Stimulated activated CD8-positive, alpha-beta memory T cell treated with anti-CD3 and anti-CD28 coated beads, Interleukin-7, amount 100 ng/mL, for 1 hour (primary cell): Measurements from ENCODE around the gene TBX10.
"Not testable (repeated sequence)": the region's sequence is repeated elsewhere in the genome, so short reads cannot be mapped to it uniquely, and the experiment has no call there.

Experiments
- DNase-seq, 2 donors: peaks; one replicate each; pipeline ENCODE4 v3.0.0-alpha.2; 2020; ENCODE audit warnings: low read depth in 2 of 2

TBX10 gene

DNA sequence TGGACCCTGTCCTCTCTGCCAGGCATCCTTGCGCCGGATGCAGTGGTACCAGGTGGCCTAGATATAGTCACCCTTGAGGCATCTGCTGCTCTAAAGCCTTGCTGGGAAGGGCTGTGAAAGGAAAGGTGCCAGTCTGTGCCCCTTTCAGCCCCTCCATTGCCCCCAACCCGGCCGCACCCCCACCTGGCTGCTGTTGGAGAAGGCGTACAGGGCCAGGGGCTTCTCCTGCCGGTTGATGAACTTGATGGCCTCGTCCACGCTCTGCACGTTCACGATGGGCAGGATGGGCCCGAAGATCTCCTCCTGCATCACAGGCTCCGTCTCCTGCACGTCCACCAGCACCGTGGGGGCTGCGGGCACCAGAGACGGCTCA lies 24.6 kb upstream of the TBX10 start:
- no peak for DNase-seq

DNA sequence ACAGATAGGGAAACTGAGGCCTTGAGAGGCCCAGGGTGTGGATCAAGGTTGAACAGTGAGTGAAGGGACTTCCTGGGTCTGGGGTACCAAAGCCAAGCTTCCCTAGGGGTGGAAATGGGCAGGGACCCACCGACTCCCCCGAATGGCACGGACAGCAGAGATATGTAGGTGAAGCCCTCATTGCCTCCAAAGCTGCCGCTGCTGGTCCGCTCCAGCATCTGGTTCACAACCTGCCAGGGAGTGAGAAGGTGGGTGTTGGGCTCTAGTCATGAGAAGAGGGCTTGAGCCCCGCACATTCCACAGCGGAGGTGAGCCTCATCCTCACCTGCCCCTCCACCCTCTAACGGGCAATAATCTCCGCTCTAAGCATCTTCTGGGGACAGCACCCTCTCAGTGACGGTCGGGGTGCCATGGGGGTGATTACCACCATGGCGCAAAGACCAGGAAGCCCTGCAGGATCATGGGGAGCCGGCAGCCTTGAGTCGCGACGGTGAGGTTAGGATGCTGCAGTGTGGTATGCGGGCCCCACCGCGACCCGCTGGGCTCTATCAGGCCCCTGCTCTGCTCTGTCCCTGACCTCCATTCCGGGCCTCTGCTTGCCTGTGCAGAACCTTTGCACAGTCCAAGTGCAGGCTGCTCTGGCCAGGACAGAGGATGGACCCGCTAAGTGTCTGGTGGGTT lies 24.1 kb upstream of the TBX10 start:
- no peak for DNase-seq

DNA sequence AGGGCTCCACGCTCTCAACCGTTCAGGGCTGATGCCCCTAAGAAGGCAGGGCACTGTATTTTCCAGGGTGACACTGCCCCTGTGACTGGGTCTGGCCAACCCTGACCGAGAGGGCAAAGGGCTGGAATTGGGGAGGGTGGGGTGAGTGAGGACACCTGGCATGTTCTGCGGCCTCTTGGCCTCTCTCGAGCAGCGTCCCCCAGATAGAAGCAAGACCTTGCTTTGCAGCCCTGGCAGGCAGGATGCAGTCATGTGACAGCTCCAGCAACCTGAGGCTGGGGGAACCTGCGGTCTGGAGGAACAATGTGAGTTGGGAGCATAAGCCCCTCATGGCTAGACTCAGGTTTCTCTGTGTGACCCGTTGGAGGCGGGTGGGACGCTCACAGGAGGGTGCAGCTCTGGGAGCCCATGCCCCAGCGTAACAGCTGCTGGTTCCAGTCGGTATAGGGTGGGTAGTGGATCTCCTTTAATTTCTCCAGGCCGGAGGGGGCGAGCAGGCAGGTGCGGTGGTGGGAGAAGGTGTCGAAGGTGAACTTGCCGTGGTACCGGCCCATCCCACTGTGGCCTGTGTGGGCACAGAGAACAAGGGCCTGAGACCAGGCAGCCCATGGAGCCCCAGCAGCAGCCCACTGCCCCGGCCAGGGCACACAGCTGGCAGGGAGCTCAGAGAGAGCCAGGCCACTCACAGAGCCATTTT lies 23.4 kb upstream of the TBX10 start:
- no peak for DNase-seq

DNA sequence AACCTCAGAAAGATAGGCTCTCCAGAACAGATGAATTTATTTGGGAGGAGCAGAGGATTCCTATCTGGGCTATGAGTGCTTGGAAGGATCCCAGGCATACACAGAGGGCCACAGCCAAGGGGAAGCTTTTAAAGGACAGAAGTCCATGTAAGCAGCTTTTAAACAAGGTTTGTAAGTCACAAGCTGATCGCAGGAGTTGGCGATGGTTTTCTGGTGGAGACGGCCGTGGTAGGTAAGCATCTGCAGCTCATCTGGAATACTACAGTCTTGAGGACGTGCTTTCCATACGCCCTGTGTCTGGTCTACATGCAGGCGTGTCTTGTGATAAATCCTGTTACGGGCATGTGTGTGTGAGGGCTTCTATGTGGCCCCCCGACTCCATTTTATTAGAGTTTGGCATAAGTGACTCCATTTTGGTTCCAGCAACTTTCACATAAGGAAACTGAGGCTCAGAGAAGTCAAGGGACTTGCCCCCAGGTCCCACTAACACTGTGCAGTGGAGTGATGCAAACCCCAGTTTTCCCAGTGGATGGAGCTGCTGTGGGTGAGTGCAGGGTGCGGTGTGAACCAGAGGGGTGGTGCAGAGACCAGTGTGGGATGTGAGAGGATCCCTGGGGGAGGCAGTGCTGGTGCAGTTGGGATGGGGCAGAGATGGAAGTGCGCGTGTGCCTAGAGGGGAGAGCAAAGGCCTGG lies 22.7 kb upstream of the TBX10 start:
- DNase-seq = no peak

DNA sequence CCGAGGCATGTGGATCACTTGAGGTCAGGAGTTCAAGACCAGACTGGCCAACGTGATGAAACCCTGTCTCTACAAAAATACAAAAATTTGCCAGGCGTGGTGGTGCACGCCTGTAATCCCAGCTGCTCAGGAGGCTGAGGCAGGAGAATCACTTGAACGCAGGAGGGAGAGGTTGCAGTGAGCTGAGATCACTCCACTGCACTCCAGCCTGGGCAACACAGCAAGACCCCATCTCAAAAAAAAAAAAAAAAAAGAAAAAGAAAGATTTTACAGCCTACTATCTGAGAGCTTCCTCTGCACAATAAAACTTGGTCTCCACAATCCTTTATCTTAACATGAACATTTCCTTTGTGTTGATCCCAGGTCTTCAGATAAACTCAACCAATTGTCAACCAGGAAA lies 21.2 kb upstream of the TBX10 start:
- DNase-seq = not testable (repeated sequence)

DNA sequence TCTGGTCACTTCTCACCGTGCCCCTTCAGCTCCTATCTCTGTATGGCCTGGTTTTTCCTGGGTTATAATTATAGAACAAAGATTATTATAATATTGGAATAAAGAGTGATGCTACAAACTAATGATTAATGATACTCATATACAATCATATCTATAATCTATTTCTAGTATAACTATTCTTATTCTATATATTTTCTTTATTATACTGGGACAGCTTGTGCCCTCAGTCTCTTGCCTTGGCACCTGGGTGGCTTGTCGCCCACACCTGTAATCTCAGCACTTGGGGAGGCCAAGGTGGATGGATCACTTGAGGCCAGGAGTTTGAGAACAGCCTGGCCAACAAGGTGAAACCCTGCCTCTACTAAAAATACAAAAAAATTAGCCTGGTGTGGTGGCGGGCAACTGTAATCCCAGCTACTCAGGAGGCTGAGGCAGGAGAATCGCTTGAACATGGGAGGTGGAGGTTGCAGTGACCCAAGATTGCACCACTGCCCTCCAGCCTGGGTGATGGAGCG lies 20.1 kb upstream of the TBX10 start:
- not testable (repeated sequence) for DNase-seq

DNA sequence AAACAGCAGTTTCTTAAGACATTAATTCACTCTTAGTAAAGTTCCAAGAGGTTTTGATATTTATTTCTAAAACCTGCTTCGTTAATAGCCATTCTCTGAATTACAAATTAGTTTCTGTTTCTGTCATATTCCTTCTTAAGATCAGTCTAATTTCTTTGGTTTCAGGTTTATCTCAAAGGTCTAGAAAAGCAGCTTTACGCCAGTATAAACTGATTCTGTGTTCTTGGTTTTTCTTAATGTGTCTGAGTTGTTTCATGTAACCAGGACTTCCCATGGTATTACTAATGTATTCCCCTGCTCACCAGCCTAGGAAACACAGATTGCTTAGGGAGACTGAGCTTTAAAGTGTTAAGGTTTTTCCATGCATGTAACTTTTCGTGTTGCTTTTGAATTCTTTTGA lies 17.7 kb upstream of the TBX10 start:
- DNase-seq = no peak

DNA sequence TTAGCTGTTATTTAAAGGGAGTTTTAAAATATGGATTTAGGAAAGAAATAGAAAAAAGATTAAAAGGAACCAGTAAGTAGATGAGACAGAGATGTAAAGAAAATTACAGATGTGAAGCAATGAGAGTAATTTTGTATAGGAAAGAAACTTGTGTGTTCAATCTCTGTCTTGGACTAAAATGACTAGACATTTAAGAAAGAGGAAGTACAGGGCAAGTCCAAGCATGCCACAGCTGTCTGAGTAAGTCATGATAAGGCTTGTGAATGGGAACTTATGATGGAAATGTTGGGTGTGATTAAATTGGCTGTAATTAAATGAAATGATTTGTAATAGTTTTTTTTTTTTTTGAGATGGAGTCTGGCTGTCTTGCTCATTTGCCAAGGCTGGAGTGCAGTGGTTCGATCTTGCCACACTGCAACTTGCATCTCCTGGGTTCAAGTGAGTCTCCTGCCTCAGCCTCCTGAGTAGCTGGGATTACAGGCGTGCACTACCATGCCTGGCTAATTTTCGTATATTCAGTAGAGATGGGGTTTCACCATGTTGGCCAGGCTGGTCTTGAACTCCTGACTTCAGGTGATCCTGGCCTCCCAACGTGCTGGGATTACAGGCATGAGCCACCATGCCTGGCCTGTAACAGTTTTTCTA lies 16.8 kb upstream of the TBX10 start:
- DNase-seq = no peak

DNA sequence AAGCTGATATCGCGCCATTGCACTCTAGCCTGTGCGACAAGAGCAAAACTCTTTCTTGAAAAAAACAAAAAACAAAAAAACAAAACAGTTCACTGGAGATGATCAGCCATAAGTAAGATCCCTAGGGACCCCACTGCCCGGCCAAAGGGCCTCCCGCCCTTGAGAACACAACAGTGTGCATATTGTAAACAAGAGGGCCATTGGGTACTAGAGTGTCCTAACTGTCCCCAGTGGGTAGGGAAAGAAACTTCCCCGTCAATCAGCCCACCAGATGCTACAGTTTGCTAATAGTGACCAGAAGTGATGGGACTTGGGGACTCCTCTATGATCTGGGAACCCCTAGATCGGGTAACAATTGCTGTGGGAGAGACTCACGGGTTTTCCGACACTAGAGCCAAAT lies 14.7 kb upstream of the TBX10 start:
- no peak for DNase-seq

DNA sequence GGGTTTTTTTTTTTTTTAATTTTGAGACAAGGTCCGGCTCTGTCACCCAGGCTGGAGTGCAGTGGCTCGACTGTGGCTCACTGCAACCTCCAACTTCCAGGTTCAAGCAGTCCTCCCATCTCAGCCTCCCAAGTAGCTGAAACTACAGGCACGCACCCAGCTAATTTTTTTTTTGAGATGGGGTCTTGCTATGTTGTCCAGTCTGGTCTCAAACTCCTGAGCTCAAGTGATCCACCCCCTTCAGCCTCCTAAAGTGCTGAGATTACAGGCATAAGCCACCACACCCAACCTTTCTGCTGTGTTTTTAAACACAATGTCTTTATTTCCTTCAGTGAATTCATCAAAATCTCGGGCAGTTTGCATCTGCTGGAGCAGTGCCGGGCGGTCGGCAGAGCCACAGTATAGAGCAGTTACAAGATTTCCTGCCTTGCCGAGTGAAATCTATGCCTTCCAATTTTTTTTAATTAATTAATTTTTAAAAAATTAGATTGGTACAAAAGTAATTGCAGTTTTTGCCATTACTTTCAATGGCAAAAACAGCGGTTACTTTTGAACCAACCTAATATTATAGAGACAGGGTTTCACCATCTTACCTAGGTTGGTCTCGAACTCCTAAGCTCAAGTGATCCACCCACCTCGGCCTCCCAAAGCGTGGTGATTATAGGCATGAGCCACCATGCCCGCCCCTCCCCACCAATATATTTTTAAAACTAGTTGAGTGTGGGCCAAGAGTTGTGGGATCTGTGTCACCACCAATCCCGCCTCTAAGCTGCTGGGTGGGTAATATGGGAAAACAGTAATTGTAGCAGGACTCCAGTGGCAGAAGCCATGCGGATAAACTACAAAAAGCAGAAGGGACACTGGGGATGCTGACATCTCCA lies 13.6 kb upstream of the TBX10 start:
- no peak for DNase-seq

DNA sequence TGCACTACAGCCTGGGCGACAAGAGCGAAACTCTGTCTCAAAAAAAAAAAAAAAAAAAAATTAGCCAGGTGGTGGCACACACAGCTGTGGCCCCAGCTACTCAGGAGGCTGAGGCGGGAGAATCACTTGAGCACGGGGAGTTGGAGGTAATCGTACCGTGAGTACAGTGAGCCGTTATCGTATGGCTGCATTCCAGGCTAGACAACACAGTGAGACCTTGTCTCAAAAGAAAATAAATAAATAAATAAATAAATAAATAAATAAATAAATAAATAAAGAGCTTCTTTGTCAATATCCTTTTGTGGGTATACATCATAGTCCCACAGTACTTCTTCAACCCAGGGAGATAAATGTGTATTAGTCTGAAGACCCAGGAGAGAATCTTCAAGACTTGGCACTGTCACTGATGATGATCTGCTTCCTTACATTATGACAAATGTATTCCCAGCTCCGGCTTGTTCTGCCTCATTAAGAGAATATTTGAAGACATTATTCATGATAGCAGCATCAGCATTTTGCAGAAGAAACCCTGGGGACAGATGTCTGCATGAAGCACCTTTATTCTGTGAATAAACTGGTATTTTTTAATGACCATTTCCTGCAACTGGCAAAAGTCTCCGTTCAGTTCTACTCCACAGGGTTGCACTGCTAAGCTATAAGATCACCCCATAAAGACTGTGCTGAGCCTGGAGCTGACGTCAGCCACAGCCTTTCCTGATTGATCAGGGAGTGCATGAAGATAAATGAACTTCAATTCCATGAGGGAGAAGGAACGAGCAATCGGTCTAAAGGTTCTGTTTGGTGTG lies 12.6 kb upstream of the TBX10 start:
- no peak for DNase-seq

DNA sequence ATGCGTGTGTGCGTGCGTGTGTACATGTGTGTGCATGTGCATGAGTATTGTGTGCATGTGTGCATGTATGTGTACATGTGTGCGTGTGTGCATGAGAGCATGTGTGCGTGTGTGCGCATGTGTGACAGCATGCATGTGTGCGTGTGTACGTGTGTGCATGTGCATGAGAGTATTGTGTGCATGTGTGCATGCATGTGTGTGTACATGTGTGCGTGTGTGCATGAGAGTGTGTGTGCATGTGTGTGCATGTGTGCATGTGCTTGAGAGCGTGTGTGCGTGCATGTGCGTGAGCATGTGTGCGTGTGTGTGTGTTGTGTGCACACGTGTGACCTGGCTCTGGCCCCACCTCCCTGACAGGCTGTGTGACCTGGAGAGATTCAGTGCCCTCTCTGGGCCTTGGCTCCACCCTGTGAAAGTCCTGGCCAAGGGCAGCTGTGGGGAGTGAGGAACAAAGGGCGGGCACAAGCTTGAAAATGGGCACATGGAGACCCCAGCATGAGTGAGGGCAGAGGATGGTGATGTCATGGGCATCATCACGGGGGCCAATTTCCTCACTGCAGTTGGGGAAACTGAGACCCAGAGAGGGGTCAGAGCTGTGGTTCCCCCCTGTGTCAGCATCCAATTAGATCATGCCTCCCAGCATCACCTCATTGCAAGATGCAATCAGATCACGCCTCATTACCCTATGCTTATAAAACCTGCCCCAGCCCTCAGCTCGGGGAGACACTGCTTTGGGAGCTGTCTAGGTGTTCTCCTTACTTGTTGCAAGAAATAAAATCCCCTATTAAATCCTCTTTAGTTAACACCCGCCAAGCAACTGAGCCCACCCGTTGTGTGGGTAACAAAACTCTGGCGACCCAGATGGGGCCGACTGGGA lies 10.3 kb upstream of the TBX10 start:
- DNase-seq = no peak

DNA sequence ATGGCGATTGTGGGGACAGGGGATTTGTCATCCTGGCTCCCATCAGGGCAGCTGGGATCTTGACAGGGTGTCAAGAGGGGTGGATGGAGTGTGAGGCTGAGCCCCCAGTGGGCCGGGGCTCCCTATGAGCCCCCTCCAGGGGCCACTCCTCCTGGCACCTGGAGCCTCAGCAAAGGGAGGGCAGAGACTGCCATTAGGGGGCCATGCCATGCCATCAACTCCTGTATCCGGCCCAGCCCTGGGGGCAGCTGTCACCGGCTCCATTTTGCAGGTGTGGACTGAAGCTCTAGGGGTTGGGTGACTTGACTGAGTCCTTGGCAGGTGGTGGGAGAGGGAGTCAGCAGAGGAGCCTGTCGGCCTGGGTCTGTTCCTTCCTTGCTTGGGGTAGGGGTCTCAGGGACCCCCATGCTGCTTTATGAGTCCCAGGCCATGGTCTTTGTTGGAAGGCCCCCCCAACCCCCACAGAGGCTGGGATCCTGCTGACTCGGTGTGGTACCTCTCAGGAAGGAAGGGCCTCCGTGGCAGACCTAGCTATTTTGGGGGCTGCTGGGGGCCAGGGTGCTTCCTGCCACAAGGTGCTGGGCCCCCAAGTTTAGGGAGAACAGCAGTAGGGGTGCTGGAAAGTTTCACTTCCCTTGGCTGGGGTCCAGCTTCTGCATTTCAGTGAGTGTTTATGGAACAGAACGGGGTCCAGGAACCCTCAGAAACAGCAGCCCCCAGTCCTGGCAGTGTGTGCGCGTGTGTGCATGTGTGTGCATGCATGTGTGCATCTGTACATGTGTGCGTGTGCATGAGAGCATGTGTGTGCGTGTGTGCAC lies 9.4 kb upstream of the TBX10 start:
- no peak for DNase-seq

DNA sequence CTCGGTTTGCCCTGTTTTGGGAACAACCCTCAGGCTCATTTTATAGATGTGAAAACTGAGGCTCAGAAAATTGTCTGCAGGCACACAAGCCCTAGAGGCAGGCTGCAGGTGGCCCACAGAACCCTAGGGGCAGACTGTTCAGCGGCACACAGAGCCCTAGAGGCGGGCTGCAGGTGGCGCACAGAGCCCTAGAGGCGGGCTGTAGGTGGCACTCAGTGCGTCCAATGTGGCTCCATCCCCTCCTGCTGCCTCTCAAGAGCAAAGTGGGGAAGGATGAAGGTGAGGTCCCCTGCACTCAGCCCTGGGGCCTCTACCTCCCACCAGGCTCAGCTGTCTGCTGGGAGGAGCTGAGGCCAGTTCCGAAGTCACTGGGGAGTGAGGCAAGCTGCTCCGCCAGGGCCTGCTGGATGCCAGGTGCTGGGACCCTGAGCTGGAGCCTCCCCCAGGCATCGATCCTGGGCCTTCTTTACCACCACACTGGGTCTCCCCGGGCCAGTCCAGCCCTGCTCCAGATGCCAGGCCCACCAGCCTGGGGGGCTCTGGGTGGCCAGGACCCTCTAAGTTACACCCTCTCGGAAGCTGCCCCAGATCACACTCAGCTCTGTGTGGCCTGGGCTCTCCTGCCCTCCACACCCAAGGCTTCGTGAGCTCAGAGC lies 8.7 kb upstream of the TBX10 start:
- DNase-seq = no peak

DNA sequence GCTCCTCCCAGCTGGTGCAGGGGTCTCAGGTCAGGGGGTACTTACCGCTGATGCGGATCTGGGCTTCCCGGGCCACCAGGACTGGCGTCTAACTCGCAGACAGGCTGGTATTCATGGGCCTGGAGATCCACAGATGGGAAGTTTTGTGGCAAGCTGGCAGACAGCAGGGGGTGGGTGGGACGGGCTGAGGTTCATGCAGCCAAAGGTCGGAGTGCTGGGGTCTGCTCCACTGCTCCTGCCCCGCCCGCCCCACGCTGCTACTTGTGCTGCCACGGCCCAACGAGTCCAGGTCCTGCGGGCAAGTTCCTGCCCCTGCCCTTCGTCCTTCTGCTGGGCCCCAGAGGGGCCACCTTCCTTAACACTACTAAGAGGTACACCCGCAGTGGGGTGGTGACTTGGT lies 7.9 kb upstream of the TBX10 start:
- no peak for DNase-seq

DNA sequence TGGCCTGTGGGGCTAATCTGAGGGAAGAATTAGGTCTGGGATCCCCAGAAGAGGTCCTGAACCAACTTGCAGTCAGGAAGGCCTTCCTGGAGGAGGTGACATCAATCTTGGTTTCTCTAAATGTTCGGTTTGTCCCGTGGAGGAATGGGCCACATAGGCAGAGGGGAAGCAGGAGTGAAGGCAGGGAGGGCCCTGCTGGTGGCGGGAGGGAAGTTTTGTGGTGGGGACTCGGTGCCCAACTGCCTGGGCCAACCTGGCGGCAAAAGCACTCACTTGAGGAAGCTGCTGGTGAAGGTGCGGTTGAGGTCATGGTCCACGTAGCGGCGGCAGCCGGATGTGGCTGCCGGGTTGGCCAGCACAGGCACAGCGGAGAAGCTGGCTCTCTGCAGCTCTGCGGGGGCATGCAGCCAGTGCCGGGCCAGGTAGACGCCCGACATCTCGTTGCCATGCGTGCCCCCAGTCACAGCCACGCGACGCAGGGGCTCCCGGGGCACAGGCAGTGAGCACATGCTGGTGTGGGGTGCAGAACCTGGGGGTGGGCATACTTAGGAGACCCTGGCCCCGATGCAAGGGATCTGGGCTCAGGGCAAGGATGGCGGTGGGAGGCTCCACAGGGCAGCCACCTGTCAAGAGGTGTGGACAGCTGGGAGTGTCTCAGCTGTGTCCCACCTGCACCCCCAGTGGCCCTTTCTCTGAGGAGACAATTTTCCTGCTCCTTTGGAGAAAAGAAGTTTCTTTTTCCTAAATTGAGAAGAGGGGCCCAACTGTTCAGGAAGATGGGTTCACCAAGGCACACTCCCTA lies 7.2 kb upstream of the TBX10 start:
- no peak for DNase-seq
